GM12878 (cell line): ENCODE results near the gene ZNF777. TPM values are rescaled to one million over a fixed set of nuclear protein-coding genes. Genes with fewer than 3 reads are reported as not detected.
A peak's percentile ranks its signal among the peaks of the same experiment; 100 is the strongest.

ENCODE experiments used
- CREM ChIP-seq: IDR thresholded peaks from 2 replicates; pipeline ENCODE4 v1.6.1; 2014; ENCODE audit warnings: antibody characterized with exemption, low read depth
- HDAC6 ChIP-seq: fragments of 200-600 bp; sonication (generic); IDR thresholded peaks from one replicate; pipeline ENCODE4 v1.8.0; 2017; ENCODE audit warnings: antibody characterized with exemption; ENCODE audit not compliant: unreplicated experiment
- HDGF ChIP-seq: fragments of 450-650 bp; IDR thresholded peaks from 2 replicates; pipeline ENCODE4 v1.6.1; 2016; ENCODE audit warnings: antibody characterized with exemption
- IKZF1 ChIP-seq: fragments of 450-650 bp; conservative IDR thresholded peaks from 2 replicates; pipeline ENCODE4 v1.6.1; 2017; ENCODE audit warnings: antibody characterized with exemption, mild to moderate bottlenecking
- MEF2A ChIP-seq: IDR thresholded peaks from 2 replicates; pipeline ENCODE4 v1.6.1; 2011; ENCODE audit warnings: low read depth, mild to moderate bottlenecking, low read length, moderate library complexity; ENCODE audit not compliant: insufficient read depth
- MYB ChIP-seq: fragments of 150-350 bp; IDR thresholded peaks from 2 replicates; pipeline ENCODE4 v1.6.1; 2014; ENCODE audit warnings: mild to moderate bottlenecking, low read depth, low read length, borderline replicate concordance
- PAX8 ChIP-seq: fragments of 450-650 bp; IDR thresholded peaks from 2 replicates; pipeline ENCODE4 v1.6.1; 2017; ENCODE audit warnings: mild to moderate bottlenecking, moderate library complexity
- RAD51 ChIP-seq: fragments of 450-650 bp; IDR thresholded peaks from 2 replicates; pipeline ENCODE4 v1.6.1; 2016; ENCODE audit warnings: moderate library complexity, mild to moderate bottlenecking, inconsistent platforms
- SP1 ChIP-seq: IDR thresholded peaks from one replicate; pipeline ENCODE4 v1.6.1; 2011; ENCODE audit warnings: low read depth, low read length
- STAT1 ChIP-seq: fragments of 450-650 bp; conservative IDR thresholded peaks from 2 replicates; pipeline ENCODE4 v1.6.1; 2014; ENCODE audit warnings: antibody characterized with exemption, mild to moderate bottlenecking
- STAT3 ChIP-seq: IDR thresholded peaks from 2 replicates; pipeline ENCODE4 v1.6.1; 2011; ENCODE audit warnings: low read depth, low read length, improper control_type of control experiment
- TARDBP ChIP-seq: IDR thresholded peaks from 2 replicates; pipeline ENCODE4 v1.6.1; 2016; ENCODE audit warnings: borderline replicate concordance
- TCF12 ChIP-seq: IDR thresholded peaks from 2 replicates; pipeline ENCODE4 v1.6.1; 2011; ENCODE audit warnings: low read depth, mild to moderate bottlenecking, low read length
- ZNF24 ChIP-seq: fragments of 450-650 bp; IDR thresholded peaks from 2 replicates; pipeline ENCODE4 v1.6.1; 2017; ENCODE audit warnings: antibody characterized with exemption, mild to moderate bottlenecking
- polyA plus RNA-seq, 11 experiments: library from polyadenylated mRNA; depleted of rRNA in 4 of 11; unstranded in 6 of 11; stranded (reverse) in 5 of 11; fragments of >200 nt; fragmentation: Nextera tagmentation in 4 of 11; fragmentation: Illumina TruSeq in 1 of 11; extraction: Ambion mirVana in 4 of 11; extraction: Trizol in 1 of 11; gene quantifications; 1 replicate in 1 of 11; 2 replicates in 10 of 11; pipeline versions ENCODE4 v1.2.1 to v1.2.3, GENCODE V29; 2011 to 2016; ENCODE audit warnings: inconsistent platforms in 2 of 11, missing spikeins in 2 of 11, low read depth in 1 of 11
- total RNA-seq, 4 experiments: library from RNA; depleted of rRNA in 3 of 4; stranded (reverse); fragments of >200 nt in 3 of 4; fragmentation: Illumina TruSeq in 1 of 4; extraction: Trizol in 1 of 4; gene quantifications; 2 replicates each; pipeline versions ENCODE4 v1.2.1 to v1.2.3, GENCODE V29; 2013 to 2021
- TF ChIP-seq, protein P1 (sequence below): fragments of 450-650 bp; IDR thresholded peaks from 2 replicates; pipeline ENCODE4 v1.6.1; 2016; ENCODE audit warnings: mild to moderate bottlenecking, moderate library complexity, borderline replicate concordance
- TF ChIP-seq, protein P2 (sequence below): fragments of 450-650 bp; IDR thresholded peaks from 2 replicates; pipeline ENCODE4 v1.6.1; 2018; ENCODE audit warnings: mild to moderate bottlenecking, low read depth, moderate library complexity; ENCODE audit not compliant: partially characterized antibody
- TF ChIP-seq, protein P3 (sequence below): fragments of 450-650 bp; IDR thresholded peaks from 2 replicates; pipeline ENCODE4 v1.6.1; 2016; ENCODE audit warnings: mild to moderate bottlenecking
- TF ChIP-seq, protein P4 (sequence below): fragments of 450-650 bp; formaldehyde crosslinking; IDR thresholded peaks from 2 replicates; pipeline ENCODE4 v1.4.0; 2020; ENCODE audit warnings: mild to moderate bottlenecking, moderate library complexity

ZNF777 gene
- total and polyA plus RNA-seq, 10 of the 15 experiments (the other 5 are each of a cell fraction or from before 2014, with no cell fraction given) = 0.03 to 16.0 (median 3.7) TPM

DNA sequence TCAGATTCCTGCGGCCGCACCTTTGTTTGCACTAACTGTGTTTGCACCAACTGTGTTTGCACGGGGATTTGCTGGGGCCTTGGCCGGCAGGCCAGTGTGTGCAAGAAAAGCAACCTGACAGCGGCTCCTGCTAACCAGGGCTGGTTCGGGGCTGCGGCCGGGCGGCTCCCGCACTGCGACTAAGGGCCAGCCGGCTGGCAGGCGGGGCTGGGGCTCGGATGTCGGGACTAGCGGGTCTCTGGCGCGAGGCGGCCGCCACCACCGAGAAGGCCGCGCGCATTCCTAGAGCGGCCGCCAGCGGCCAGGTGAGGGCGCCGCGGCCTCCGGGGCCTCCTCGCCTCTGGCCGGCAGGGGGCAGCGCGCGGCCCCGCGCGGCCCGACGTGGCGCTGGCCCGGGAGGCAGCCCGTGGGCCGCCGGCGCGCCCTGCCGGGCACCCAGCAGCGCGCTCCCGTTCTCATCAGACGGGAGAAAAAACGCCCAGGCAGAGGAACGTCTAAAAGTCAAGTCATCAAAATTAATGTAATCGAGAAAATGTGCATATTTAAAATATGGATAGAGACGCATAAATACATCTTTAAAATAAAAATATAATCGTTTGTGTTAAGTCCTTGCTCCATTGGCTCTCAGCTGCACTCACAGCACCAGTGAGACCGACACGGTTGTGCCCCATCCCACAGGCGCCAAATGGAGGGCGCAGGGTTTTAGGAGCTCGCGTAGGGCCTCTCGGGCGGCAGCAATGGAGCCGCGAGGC lies 38.5 kb downstream of the ZNF777 start (continued):
- TF ChIP-seq, protein P1, sequence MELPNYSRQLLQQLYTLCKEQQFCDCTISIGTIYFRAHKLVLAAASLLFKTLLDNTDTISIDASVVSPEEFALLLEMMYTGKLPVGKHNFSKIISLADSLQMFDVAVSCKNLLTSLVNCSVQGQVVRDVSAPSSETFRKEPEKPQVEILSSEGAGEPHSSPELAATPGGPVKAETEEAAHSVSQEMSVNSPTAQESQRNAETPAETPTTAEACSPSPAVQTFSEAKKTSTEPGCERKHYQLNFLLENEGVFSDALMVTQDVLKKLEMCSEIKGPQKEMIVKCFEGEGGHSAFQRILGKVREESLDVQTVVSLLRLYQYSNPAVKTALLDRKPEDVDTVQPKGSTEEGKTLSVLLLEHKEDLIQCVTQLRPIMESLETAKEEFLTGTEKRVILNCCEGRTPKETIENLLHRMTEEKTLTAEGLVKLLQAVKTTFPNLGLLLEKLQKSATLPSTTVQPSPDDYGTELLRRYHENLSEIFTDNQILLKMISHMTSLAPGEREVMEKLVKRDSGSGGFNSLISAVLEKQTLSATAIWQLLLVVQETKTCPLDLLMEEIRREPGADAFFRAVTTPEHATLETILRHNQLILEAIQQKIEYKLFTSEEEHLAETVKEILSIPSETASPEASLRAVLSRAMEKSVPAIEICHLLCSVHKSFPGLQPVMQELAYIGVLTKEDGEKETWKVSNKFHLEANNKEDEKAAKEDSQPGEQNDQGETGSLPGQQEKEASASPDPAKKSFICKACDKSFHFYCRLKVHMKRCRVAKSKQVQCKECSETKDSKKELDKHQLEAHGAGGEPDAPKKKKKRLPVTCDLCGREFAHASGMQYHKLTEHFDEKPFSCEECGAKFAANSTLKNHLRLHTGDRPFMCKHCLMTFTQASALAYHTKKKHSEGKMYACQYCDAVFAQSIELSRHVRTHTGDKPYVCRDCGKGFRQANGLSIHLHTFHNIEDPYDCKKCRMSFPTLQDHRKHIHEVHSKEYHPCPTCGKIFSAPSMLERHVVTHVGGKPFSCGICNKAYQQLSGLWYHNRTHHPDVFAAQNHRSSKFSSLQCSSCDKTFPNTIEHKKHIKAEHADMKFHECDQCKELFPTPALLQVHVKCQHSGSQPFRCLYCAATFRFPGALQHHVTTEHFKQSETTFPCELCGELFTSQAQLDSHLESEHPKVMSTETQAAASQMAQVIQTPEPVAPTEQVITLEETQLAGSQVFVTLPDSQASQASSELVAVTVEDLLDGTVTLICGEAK = no peak
- TF ChIP-seq MEF2A = 0 out of 2 replicates have a peak, but pooled peaks have one; percentile 33
- no peak for TF ChIP-seq PAX8
- no peak for TF ChIP-seq TARDBP
- TF ChIP-seq ZNF24 = peak; percentile 55; the same call in 1 of the 2 replicates
- no peak for TF ChIP-seq HDGF
- TF ChIP-seq CREM = peak; percentile 19; the same call in 1 of the 2 replicates
- peak; percentile 93 for TF ChIP-seq IKZF1
- no peak for TF ChIP-seq HDAC6
- TF ChIP-seq SP1 = no peak
- TF ChIP-seq STAT3 = no peak
- TF ChIP-seq, protein P2, sequence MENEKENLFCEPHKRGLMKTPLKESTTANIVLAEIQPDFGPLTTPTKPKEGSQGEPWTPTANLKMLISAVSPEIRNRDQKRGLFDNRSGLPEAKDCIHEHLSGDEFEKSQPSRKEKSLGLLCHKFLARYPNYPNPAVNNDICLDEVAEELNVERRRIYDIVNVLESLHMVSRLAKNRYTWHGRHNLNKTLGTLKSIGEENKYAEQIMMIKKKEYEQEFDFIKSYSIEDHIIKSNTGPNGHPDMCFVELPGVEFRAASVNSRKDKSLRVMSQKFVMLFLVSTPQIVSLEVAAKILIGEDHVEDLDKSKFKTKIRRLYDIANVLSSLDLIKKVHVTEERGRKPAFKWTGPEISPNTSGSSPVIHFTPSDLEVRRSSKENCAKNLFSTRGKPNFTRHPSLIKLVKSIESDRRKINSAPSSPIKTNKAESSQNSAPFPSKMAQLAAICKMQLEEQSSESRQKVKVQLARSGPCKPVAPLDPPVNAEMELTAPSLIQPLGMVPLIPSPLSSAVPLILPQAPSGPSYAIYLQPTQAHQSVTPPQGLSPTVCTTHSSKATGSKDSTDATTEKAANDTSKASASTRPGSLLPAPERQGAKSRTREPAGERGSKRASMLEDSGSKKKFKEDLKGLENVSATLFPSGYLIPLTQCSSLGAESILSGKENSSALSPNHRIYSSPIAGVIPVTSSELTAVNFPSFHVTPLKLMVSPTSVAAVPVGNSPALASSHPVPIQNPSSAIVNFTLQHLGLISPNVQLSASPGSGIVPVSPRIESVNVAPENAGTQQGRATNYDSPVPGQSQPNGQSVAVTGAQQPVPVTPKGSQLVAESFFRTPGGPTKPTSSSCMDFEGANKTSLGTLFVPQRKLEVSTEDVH = no peak
- TF ChIP-seq, protein P3, sequence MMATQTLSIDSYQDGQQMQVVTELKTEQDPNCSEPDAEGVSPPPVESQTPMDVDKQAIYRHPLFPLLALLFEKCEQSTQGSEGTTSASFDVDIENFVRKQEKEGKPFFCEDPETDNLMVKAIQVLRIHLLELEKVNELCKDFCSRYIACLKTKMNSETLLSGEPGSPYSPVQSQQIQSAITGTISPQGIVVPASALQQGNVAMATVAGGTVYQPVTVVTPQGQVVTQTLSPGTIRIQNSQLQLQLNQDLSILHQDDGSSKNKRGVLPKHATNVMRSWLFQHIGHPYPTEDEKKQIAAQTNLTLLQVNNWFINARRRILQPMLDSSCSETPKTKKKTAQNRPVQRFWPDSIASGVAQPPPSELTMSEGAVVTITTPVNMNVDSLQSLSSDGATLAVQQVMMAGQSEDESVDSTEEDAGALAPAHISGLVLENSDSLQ = no peak
- TF ChIP-seq TCF12 = peak; percentile 85
- no peak for TF ChIP-seq MYB
- TF ChIP-seq RAD51 = no peak
- TF ChIP-seq STAT1 = no peak
- TF ChIP-seq, protein P4, sequence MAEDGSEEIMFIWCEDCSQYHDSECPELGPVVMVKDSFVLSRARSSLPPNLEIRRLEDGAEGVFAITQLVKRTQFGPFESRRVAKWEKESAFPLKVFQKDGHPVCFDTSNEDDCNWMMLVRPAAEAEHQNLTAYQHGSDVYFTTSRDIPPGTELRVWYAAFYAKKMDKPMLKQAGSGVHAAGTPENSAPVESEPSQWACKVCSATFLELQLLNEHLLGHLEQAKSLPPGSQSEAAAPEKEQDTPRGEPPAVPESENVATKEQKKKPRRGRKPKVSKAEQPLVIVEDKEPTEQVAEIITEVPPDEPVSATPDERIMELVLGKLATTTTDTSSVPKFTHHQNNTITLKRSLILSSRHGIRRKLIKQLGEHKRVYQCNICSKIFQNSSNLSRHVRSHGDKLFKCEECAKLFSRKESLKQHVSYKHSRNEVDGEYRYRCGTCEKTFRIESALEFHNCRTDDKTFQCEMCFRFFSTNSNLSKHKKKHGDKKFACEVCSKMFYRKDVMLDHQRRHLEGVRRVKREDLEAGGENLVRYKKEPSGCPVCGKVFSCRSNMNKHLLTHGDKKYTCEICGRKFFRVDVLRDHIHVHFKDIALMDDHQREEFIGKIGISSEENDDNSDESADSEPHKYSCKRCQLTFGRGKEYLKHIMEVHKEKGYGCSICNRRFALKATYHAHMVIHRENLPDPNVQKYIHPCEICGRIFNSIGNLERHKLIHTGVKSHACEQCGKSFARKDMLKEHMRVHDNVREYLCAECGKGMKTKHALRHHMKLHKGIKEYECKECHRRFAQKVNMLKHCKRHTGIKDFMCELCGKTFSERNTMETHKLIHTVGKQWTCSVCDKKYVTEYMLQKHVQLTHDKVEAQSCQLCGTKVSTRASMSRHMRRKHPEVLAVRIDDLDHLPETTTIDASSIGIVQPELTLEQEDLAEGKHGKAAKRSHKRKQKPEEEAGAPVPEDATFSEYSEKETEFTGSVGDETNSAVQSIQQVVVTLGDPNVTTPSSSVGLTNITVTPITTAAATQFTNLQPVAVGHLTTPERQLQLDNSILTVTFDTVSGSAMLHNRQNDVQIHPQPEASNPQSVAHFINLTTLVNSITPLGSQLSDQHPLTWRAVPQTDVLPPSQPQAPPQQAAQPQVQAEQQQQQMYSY = no peak
